Bladder microvascular endothelial cell (primary cell): Measurements from ENCODE around the gene IFNA10. TPM values are rescaled to one million over a fixed set of nuclear protein-coding genes. Genes with fewer than 3 reads are reported as not detected.

Experiments used
- total RNA-seq: library from RNA; depleted of rRNA; stranded (reverse); fragments of >200 nt; gene quantifications from 2 replicates; pipeline ENCODE4 v1.2.3, GENCODE V29; 2014

The IFNA10 gene
- total RNA-seq = not detected in 2 replicates

GRCh38 chr9:21207043-21207442 is at the start of gene IFNA10:
Gene IFNA10 (minus strand): TSS chr9:21207143. CDS start chr9:21207097, 46 bp downstream.

GRCh38 chr9:21239911-21240310 is 33.0 kb upstream of the IFNA10 start, which contains the start of gene IFNA14:
Gene IFNA14 (minus strand): TSS chr9:21240005. CDS start chr9:21239935, 70 bp downstream.

GRCh38 chr9:21228122-21228521 is 21.2 kb upstream of the IFNA10 start, which contains the start of gene IFNA17:
Gene IFNA17 (minus strand): TSS chr9:21228222. CDS start chr9:21228173, 49 bp downstream.

GRCh38 chr9:21217211-21217610 is 10.3 kb upstream of the IFNA10 start, which contains the start of gene IFNA16:
Gene IFNA16 (minus strand): TSS chr9:21217311. CDS start chr9:21217305, 6 bp downstream.

GRCh38 chr9:21202105-21202504 is 4.8 kb downstream of the IFNA10 start, which contains the start of gene IFNA7:
Gene IFNA7 (minus strand): TSS chr9:21202205. CDS start chr9:21202165, 40 bp downstream.

GRCh38 chr9:21187487-21187886 is 19.5 kb downstream of the IFNA10 start, which contains the start of gene IFNA4:
Gene IFNA4 (minus strand): TSS chr9:21187587. CDS start chr9:21187531, 56 bp downstream.

GRCh38 chr9:21166560-21166959 is 40.4 kb downstream of the IFNA10 start, which contains the start of gene IFNA21:
Gene IFNA21 (minus strand): TSS chr9:21166660. CDS start chr9:21166612, 48 bp downstream.

Other genes starting within 250 kb of the IFNA10 start
- gene HACD4, start 175.5 kb downstream of the IFNA10 start, total RNA-seq = 0.44 and 1.8 TPM in 2 replicates
- not detected in 2 replicates for gene IFNB1, start 129.2 kb downstream of the IFNA10 start, total RNA-seq
- gene IFNW1, start 65.3 kb downstream of the IFNA10 start, total RNA-seq = not detected in 2 replicates
- gene IFNA21, start 40.5 kb downstream of the IFNA10 start, total RNA-seq = not detected in 2 replicates
- not detected in 2 replicates for gene IFNA4, start 19.6 kb downstream of the IFNA10 start, total RNA-seq
- not detected in 2 replicates for gene IFNA7, start 4.9 kb downstream of the IFNA10 start, total RNA-seq
- gene IFNA16, start 10.2 kb upstream of the IFNA10 start, total RNA-seq = not detected in 2 replicates
- gene IFNA17, start 21.1 kb upstream of the IFNA10 start, total RNA-seq = not detected in 2 replicates
- not detected in 2 replicates for gene IFNA14, start 32.9 kb upstream of the IFNA10 start, total RNA-seq
- gene IFNA5, start 98.2 kb upstream of the IFNA10 start, total RNA-seq = under 0.01 TPM in 1 of 2 replicates, not detected in the other
- gene KLHL9, start 128.3 kb upstream of the IFNA10 start, total RNA-seq = 22.5 and 41.5 TPM in 2 replicates
- gene IFNA6, start 143.7 kb upstream of the IFNA10 start, total RNA-seq = not detected in 2 replicates
- gene IFNA13, start 160.9 kb upstream of the IFNA10 start, total RNA-seq = not detected in 2 replicates
- gene IFNA2, start 178.3 kb upstream of the IFNA10 start, total RNA-seq = not detected in 2 replicates
- not detected in 2 replicates for gene IFNA8, start 202.0 kb upstream of the IFNA10 start, total RNA-seq
- gene IFNA1, start 233.3 kb upstream of the IFNA10 start, total RNA-seq = not detected in 2 replicates